GM21529 (cell line): ENCODE measurements around the gene PARN.
"Not testable (repeated sequence)": the region's sequence is repeated elsewhere in the genome, so short reads cannot be mapped to it uniquely, and the experiment has no call there.

Experiments used
- ATAC-seq: cut with Tn5 transposase; IDR thresholded peaks from one replicate; pipeline ENCODE4 v1.9.1; 2021; ENCODE audit not compliant: unreplicated experiment

Gene PARN

DNA sequence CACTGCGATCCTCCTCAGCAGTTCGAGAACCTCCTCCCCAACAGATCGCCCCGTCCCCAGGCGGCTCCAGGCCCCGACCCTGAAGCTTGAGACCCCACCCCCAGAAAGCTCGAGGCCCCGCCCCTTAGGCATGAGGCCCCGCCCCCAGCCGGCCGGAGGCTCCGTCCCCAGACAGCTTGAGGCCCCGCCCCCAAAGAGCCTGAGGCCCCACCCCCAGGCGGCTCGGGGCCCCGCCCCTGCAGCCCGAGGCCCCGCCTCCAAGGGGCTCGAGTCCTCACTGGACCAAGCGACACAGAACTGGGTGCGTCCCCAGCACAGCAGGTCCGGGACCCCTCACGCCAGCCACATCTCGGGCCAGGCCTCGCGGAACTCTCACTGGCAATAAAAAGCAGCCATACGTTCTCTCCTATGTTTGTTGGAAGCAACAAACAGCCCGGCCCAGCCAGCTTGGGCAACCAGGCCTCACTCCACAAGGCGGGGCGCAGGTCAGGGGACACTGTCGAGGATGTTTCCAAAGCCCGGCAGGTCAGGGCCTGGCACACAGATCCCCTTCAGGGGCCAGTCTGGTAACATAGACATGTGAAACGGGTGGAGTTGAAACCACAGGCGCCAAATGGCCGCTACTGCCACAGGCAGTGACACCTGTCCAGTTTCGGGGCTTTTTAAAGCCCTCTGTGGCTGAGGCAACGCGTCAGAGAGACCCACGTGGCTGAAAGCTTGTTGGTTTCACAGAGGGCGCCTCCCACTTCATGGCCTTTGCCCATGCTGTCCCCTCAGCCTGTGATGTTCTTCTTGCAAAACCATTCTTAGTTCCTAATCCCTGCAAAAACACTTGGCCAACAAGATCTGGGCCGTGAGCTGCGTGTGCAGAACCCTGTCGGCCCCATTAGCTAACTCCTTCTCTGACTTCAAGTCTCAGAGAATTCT is 224.2 kb downstream of the PARN start:
- peak; percentile 87 for ATAC-seq

DNA sequence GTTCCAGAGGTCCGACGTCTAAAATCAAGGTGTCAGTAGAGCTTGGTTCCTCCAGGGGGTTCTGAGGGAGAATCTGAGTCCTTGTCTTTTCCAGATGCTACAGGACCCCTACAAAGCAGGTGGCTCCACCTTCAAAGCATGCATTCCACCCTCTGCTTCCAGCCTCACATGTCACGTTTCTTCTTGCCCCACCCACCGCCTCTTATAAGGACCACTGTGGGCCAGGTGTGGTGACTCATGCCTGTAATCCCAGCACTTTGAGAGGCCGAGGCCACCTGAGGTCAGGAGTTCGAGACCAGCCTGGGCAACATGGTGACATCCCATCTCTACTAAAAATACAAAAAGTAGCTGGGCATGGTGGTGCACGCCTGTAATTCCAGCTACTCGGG is 227.1 kb downstream of the PARN start:
- ATAC-seq = not testable (repeated sequence)

GRCh38 chr16:14402114-14403000 is 227.7 kb downstream of the PARN start:
- ATAC-seq = not testable (repeated sequence)

GRCh38 chr16:14401711-14402061 is 228.4 kb downstream of the PARN start:
- ATAC-seq = not testable (repeated sequence)

DNA sequence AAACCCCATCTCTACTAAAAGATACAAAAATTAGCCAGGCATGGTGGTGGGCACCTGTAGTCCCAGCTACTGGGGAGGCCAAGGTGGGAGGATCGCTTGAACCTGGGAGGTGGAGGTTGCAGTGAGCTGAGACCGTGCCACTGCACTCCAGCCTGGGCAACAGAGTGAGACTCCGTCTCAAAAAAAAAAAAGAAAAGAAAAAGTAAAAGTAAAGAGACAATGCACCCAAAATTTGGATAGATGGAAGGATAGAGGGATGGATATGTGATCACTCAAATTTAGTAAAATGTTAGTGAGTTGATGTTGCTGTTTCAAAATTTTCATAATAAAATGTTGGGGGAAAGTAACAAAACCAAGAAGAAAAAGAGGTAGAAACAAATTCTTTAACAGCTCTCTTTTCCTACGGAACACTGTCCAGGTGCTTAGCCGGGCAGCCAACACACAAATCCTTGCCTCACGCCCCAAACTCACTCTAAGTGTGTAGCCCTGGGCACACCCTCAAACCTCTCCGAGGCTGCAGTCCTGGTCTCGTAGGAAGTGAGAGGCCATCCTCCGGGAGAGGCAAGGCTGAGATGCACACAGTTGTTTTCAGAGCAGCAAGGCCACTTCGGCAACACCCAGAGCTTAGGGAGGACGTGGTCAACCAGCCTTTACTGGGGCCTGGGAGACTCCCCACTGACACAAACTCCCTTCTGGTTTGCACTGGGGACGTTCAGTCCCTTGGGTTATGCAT is 228.9 kb downstream of the PARN start:
- not testable (repeated sequence) for ATAC-seq

GRCh38 chr16:14400285-14400977 is 229.6 kb downstream of the PARN start:
- ATAC-seq = no peak

DNA sequence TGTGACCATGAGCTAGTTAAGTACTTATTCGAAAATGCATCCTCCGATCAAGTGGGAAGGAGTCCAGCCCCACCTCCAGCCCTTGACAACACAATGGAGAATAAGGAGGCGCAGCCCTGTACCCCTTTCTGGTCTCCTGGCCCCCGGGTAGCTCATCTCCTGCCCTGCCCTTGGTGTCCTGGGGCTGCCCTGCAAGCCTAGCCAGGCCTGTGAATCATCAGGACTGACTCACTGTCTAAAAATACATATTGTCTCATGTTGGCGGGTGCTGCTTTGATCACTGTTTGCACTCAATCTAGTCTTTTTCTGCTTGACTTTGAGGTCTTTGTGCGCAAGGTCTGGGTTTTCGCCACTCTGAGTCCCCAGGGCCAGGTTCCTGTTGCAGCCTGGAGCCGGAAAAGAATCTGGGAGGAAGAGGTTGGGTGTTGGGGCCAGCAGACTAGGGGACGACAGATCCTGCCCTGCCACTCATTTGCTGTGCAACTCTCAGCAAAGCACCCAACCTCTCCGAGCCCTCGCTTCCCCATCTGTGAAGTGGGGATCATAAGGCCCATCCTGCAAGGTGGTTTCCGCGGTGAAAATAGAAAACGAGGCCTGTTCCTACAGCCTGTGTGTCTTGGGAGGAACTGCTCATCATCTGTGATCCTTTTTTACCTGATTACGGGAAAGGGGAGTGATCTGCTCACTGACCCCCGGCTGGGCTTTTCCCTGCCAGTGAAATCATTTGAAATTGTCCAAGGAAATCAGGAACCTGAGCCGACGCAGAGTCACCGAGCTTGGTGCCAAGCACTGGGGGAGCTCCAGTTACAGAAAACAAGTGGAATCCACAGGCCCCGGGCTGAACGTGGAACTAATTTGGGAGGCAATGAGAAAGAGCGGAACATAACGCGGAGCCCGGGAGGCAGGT is 230.4 kb downstream of the PARN start:
- peak; percentile 70 for ATAC-seq

GRCh38 chr16:14398014-14398717 is 231.9 kb downstream of the PARN start:
- no peak for ATAC-seq

DNA sequence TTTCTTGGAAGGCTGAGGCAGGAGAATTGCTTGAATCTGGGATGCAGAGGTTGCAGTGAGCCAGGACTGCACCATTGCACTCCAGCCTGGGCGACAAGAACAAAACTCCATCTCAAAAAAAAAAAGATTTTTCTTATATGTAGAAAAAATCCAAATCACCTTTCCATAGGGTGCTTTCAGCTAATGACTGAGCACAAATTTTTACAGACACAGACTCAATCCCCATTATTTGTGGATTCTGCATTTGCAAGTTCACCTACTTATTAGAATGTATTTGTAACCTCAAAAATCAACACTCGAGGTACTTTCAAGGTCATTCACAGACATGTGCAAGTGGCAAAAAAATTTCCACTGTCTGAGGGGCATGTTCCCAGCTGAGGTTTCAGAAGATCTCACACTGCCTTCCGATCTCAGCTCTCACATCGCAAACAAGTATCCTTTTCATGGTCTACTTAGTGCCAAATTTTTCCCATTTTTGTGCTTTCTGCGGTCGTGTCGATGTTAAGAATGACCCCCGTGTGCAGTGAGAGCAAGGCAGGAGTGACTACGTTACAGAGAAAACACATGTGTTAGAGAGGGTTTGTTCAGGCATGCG is 234.3 kb downstream of the PARN start:
- not testable (repeated sequence) for ATAC-seq

GRCh38 chr16:14394834-14395233 is 235.2 kb downstream of the PARN start:
- ATAC-seq = no peak

GRCh38 chr16:14392960-14393359 is 237.1 kb downstream of the PARN start:
- no peak for ATAC-seq

GRCh38 chr16:14389359-14389758 is 240.7 kb downstream of the PARN start:
- no peak for ATAC-seq

DNA sequence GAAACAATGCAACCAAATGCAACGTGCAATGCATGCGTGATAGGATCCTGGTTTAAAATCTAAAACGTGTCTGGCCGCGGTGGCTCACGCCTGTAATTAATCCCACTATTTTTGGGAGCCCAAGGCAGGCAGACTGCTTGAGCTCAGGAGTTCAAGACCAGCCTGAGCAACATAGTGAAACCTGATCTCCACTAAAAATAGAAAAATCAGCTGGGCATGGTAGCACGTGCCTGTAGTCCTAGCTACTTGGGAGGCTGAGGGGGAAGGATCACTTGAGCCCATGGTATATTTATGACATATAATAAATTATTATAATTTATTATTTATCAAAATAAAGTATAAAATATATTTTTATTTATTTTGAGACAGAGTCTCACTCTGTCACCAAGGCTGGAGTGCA is 241.8 kb downstream of the PARN start:
- no peak for ATAC-seq

- ATAC-seq = no peak
Measured at GRCh38 chr16:14386115-14386514, 243.9 kb downstream of the PARN start.
